Fibroblast of the aortic adventitia (primary cell): ENCODE measurements around the gene WDR91. TPM values are rescaled to one million over a fixed set of nuclear protein-coding genes. Genes with fewer than 3 reads are reported as not detected.
A peak's percentile ranks its signal among the peaks of the same experiment; 100 is the strongest.

ENCODE experiments used
- DNase-seq: peaks from one replicate; pipeline ENCODE4 v3.0.0-alpha.2; 2010; ENCODE audit warnings: low read depth
- H3K4me3 ChIP-seq: 2 replicates; pipeline ENCODE4 v1.5.1; 2011; ENCODE audit warnings: low read depth, mild to moderate bottlenecking, control low read depth, low read length, moderate library complexity
- CTCF ChIP-seq: IDR thresholded peaks from 2 replicates; pipeline ENCODE4 v1.5.1; 2011; ENCODE audit warnings: mild to moderate bottlenecking, low read length, control low read depth, inconsistent platforms; ENCODE audit not compliant: insufficient read depth
- total RNA-seq: library from RNA; depleted of rRNA; stranded (reverse); fragments of >200 nt; gene quantifications from 2 replicates; pipeline ENCODE4 v1.2.3, GENCODE V29; 2012; ENCODE audit warnings: low replicate concordance

WDR91 gene
- total RNA-seq, 1 donor = 6.5 TPM

- TF ChIP-seq CTCF = no peak
Measured at GRCh38 chr7:135193615-135194081, 17.7 kb downstream of the WDR91 start.

GRCh38 chr7:135192914-135193536 is 18.3 kb downstream of the WDR91 start:
- DNase-seq = no peak
- H3K4me3 ChIP-seq = no peak overlapping the region
- TF ChIP-seq CTCF = no peak

More at GRCh38 chr7:135193615-135194081, 17.7 kb downstream of the WDR91 start:
- H3K4me3 ChIP-seq = no peak overlapping the region
- DNase-seq = no peak

- no peak for DNase-seq
- no peak overlapping the region for H3K4me3 ChIP-seq
- no peak for TF ChIP-seq CTCF
Measured at GRCh38 chr7:135190703-135191102, 20.6 kb downstream of the WDR91 start.

GRCh38 chr7:135189961-135190360 is 21.4 kb downstream of the WDR91 start:
- no peak for TF ChIP-seq CTCF
- H3K4me3 ChIP-seq = no peak overlapping the region
- peak; percentile 57 for DNase-seq

GRCh38 chr7:135189221-135189662 is 22.1 kb downstream of the WDR91 start:
- no peak for DNase-seq
- no peak for TF ChIP-seq CTCF
- H3K4me3 ChIP-seq = no peak overlapping the region

- no peak overlapping the region for H3K4me3 ChIP-seq
- no peak for DNase-seq
- TF ChIP-seq CTCF = no peak
Measured at GRCh38 chr7:135188298-135188984, 22.9 kb downstream of the WDR91 start.

GRCh38 chr7:135186841-135187253 is 24.5 kb downstream of the WDR91 start:
- no peak for TF ChIP-seq CTCF
- no peak overlapping the region for H3K4me3 ChIP-seq
- DNase-seq = no peak
